GM18498 (cell line): ENCODE results near the gene SLC4A3.
"Not testable (repeated sequence)": the region's sequence is repeated elsewhere in the genome, so short reads cannot be mapped to it uniquely, and the experiment has no call there.

Experiments used
- ATAC-seq: cut with Tn5 transposase; IDR thresholded peaks from one replicate; pipeline ENCODE4 v1.9.1; 2021; ENCODE audit warnings: mild to moderate bottlenecking, moderate library complexity; ENCODE audit not compliant: unreplicated experiment

Gene SLC4A3

GRCh38 chr2:219676586-219676985, 49.2 kb downstream of the SLC4A3 start:
- no peak for ATAC-seq

GRCh38 chr2:219679041-219679440, 51.6 kb downstream of the SLC4A3 start:
- no peak for ATAC-seq

GRCh38 chr2:219679571-219679970, 52.1 kb downstream of the SLC4A3 start:
- no peak for ATAC-seq

GRCh38 chr2:219680958-219681693, 53.7 kb downstream of the SLC4A3 start:
- ATAC-seq: no peak

GRCh38 chr2:219681694-219682300, 54.4 kb downstream of the SLC4A3 start:
- no peak for ATAC-seq

- ATAC-seq: not testable (repeated sequence)
These were observed 56.0 kb downstream of the SLC4A3 start for GRCh38 chr2:219683474-219683873.

GRCh38 chr2:219684721-219685689, 57.6 kb downstream of the SLC4A3 start:
- peak; percentile 98 for ATAC-seq

- no peak for ATAC-seq
These were observed 59.8 kb downstream of the SLC4A3 start for GRCh38 chr2:219687272-219687671.

- no peak for ATAC-seq
These were observed 60.6 kb downstream of the SLC4A3 start for GRCh38 chr2:219687882-219688559.

- ATAC-seq: no peak
These were observed 61.4 kb downstream of the SLC4A3 start for GRCh38 chr2:219688560-219689445.

GRCh38 chr2:219689676-219690628, 62.5 kb downstream of the SLC4A3 start:
- peak; percentile 56 for ATAC-seq

GRCh38 chr2:219691571-219691970, 64.1 kb downstream of the SLC4A3 start:
- no peak for ATAC-seq
